Stimulated activated CD4-positive, alpha-beta T cell treated with anti-CD3 and anti-CD28 coated beads, TNF-alpha, amount 100 ng/mL, for 1 hour (primary cell): ENCODE results near the gene PAFAH1B2.

ENCODE experiments used
- DNase-seq, 3 donors: peaks; one replicate each; pipeline ENCODE4 v3.0.0-alpha.2; 2020; ENCODE audit warnings: low read depth in 3 of 3, low spot score in 1 of 3

Gene PAFAH1B2

GRCh38 chr11:117187799-117188481 is 43.9 kb downstream of the PAFAH1B2 start:
- DNase-seq = no peak

GRCh38 chr11:117188620-117189081 is 44.6 kb downstream of the PAFAH1B2 start:
- DNase-seq = no peak

GRCh38 chr11:117189191-117189940 is 45.3 kb downstream of the PAFAH1B2 start:
- no peak for DNase-seq

- no peak for DNase-seq
Observed at GRCh38 chr11:117189941-117190544, 46.0 kb downstream of the PAFAH1B2 start.

- DNase-seq = no peak
Observed at GRCh38 chr11:117191680-117192400, 47.8 kb downstream of the PAFAH1B2 start.

GRCh38 chr11:117192401-117192875 is 48.4 kb downstream of the PAFAH1B2 start:
- no peak for DNase-seq

- DNase-seq = no peak
Observed at GRCh38 chr11:117193130-117194020, 49.3 kb downstream of the PAFAH1B2 start.

- DNase-seq = no peak
Observed at GRCh38 chr11:117194267-117194666, 50.2 kb downstream of the PAFAH1B2 start.

- DNase-seq = no peak
Observed at GRCh38 chr11:117195258-117195657, 51.2 kb downstream of the PAFAH1B2 start.

GRCh38 chr11:117195761-117196160 is 51.7 kb downstream of the PAFAH1B2 start:
- no peak for DNase-seq

- DNase-seq = no peak
Observed at GRCh38 chr11:117197006-117197405, 52.9 kb downstream of the PAFAH1B2 start.

GRCh38 chr11:117197516-117198456 is 53.7 kb downstream of the PAFAH1B2 start:
- DNase-seq = no peak

GRCh38 chr11:117198613-117199012 is 54.5 kb downstream of the PAFAH1B2 start:
- no peak for DNase-seq

GRCh38 chr11:117199053-117199915 is 55.2 kb downstream of the PAFAH1B2 start, which contains the start of gene TAGLN:
Gene TAGLN, plus strand, starts transcription at chr11:117199370. Its CDS starts 3,644 bp downstream, at chr11:117203014.
- DNase-seq = no peak

- DNase-seq = no peak
Observed at GRCh38 chr11:117199916-117200812, 56.1 kb downstream of the PAFAH1B2 start.

GRCh38 chr11:117200813-117201657 is 56.9 kb downstream of the PAFAH1B2 start:
- no peak for DNase-seq
